Activated CD4-positive, alpha-beta memory T cell treated with anti-CD3 and anti-CD28 coated beads for 36 hours (primary cell): ENCODE results near the gene ADARB1. TPM values are rescaled to one million over a fixed set of nuclear protein-coding genes. Genes with fewer than 3 reads are reported as not detected.
"Not testable (repeated sequence)": the region's sequence is repeated elsewhere in the genome, so short reads cannot be mapped to it uniquely, and the experiment has no call there.

Experiments used
- CTCF ChIA-PET: fragments of 350-600 bp; sonication (Branson Sonifier 250); formaldehyde crosslinking; loops from one replicate; lab custom pipeline; 2021; ENCODE audit warnings: antibody characterized with exemption, inconsistent platforms; lab: Charles Lee
- POLR2A ChIA-PET: fragments of 350-600 bp; sonication (Branson Sonifier 250); formaldehyde crosslinking; loops from one replicate; lab custom pipeline; 2021; ENCODE audit warnings: antibody characterized with exemption; lab: Charles Lee
- DNase-seq: peaks from one replicate; pipeline ENCODE4 v3.0.0-alpha.2; 2020
- H3K27ac Mint-ChIP-seq: one replicate; pipeline ENCODE4 v1.8.0; 2021; ENCODE audit warnings: mixed read lengths
- H3K27me3 Mint-ChIP-seq: one replicate; pipeline ENCODE4 v1.8.0; 2021; ENCODE audit warnings: mixed read lengths
- H3K36me3 Mint-ChIP-seq: one replicate; pipeline ENCODE4 v1.8.0; 2021; ENCODE audit warnings: mixed read lengths
- H3K4me1 Mint-ChIP-seq: one replicate; pipeline ENCODE4 v1.8.0; 2021; ENCODE audit warnings: low read depth, mixed read lengths
- H3K4me3 Mint-ChIP-seq: one replicate; pipeline ENCODE4 v1.8.0; 2021; ENCODE audit warnings: mild to moderate bottlenecking, mixed read lengths
- H3K9me3 Mint-ChIP-seq: one replicate; pipeline ENCODE4 v1.8.0; 2021; ENCODE audit warnings: mixed read lengths
- intact Hi-C: fragments of 100-400 bp; cut with micrococcal nuclease; formaldehyde crosslinking; loops from one replicate; pipeline ENCODE4 v1.15.1; 2023
- total RNA-seq, 2 experiments: library from RNA; stranded (reverse); gene quantifications; one replicate each; pipeline ENCODE4 v1.2.3, GENCODE V29; 2021

ADARB1 gene
- total RNA-seq, 2 experiments from 2014 or later = 37.6 to 40.6 TPM

- intact Hi-C loops = no loop called here
- H3K4me3 Mint-ChIP-seq = no peak overlapping the region
- POLR2A ChIA-PET = no interaction called here
Observed at GRCh38 chr21:45135868-45136267, 61.5 kb downstream of the ADARB1 start.

GRCh38 chr21:45136500-45136899 is 62.1 kb downstream of the ADARB1 start:
- H3K9me3 Mint-ChIP-seq = no peaks in the 10 kb centered on the region
- no peak overlapping the region for H3K27ac Mint-ChIP-seq
- CTCF ChIA-PET = interaction anchor here (0.6 to 10.6 kb wide), 46 partner anchors 9 to 792 kb away, joined by 3 to 214 read pairs (median 5); partner anchors contain the start of genes ADARB1, POFUT2, SLX9 and UBE2G2

More at GRCh38 chr21:45135868-45136267, 61.5 kb downstream of the ADARB1 start:
- no peak for DNase-seq
- H3K27ac Mint-ChIP-seq = no peak overlapping the region
- peaks cover 8% of the 10 kb centered on the region for H3K4me1 Mint-ChIP-seq
- H3K36me3 Mint-ChIP-seq = peaks cover 2% of the 10 kb centered on the region
- H3K9me3 Mint-ChIP-seq = no peaks in the 10 kb centered on the region
- H3K27me3 Mint-ChIP-seq = no peaks in the 10 kb centered on the region
- CTCF ChIA-PET = interaction anchor here (1.0 to 10.6 kb wide), 19 partner anchors 8 to 257 kb away, joined by 3 to 214 read pairs (median 10); no protein-coding TSS in a partner anchor

GRCh38 chr21:45136927-45137611 is 62.7 kb downstream of the ADARB1 start:
- intact Hi-C loops = no loop called here
- Mint-ChIP-seq H3K27me3 (no peaks in the 10 kb centered on the region), H3K4me1 (peaks cover 8% of the 10 kb centered on the region), H3K9me3 (no peaks in the 10 kb centered on the region), H3K4me3 (no peak overlapping the region), H3K36me3 (peaks cover 2% of the 10 kb centered on the region), H3K27ac (no peak overlapping the region)
- ChIA-PET CTCF (interaction anchor here (0.6 to 10.6 kb wide), 70 partner anchors 9 to 791 kb away, joined by 3 to 214 read pairs (median 6); partner anchors contain the start of genes ADARB1, POFUT2, SLX9 and UBE2G2), POLR2A (interaction anchor here (0.8 to 1.4 kb wide), 2 partner anchors 23 to 187 kb away, joined by 3 read pairs; no protein-coding TSS in a partner anchor)
- DNase-seq = peak; percentile 78

More at GRCh38 chr21:45136500-45136899, 62.1 kb downstream of the ADARB1 start:
- no peaks in the 10 kb centered on the region for H3K27me3 Mint-ChIP-seq
- intact Hi-C loops = no loop called here
- DNase-seq = no peak
- no peak overlapping the region for H3K4me3 Mint-ChIP-seq
- POLR2A ChIA-PET = interaction anchor here (0.8 to 1.4 kb wide), 2 partner anchors 23 to 187 kb away, joined by 3 read pairs; no protein-coding TSS in a partner anchor
- peaks cover 2% of the 10 kb centered on the region for H3K36me3 Mint-ChIP-seq
- peaks cover 8% of the 10 kb centered on the region for H3K4me1 Mint-ChIP-seq

DNA sequence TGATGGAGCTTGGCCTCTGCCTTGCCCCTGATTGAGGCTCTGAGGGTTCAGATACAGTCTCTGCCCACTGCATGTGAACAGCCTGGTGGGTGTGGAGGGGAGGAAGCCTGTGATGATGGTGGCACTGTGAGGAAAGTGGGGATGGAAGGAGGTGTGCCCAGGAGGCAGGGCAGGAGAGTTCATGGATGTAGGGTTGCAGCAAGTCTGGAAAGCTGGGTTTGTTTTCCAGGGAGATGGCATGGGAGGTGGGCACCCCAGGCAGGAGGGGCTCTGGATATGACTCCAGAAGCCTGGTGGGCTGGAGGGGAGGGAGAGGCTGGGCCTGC is 63.2 kb downstream of the ADARB1 start:
- ChIA-PET CTCF (interaction anchor here (0.6 to 10.6 kb wide), 65 partner anchors 10 to 791 kb away, joined by 3 to 214 read pairs (median 7); partner anchors contain the start of genes ADARB1, POFUT2, SLX9 and UBE2G2), POLR2A (interaction anchor here (1.4 kb wide), 1 partner anchor 24 kb away, joined by 3 read pairs; no protein-coding TSS in a partner anchor)
- H3K4me1 Mint-ChIP-seq = peaks cover 7% of the 10 kb centered on the region
- H3K27me3 Mint-ChIP-seq = no peaks in the 10 kb centered on the region
- DNase-seq = no peak
- H3K9me3 Mint-ChIP-seq = no peaks in the 10 kb centered on the region
- no peak overlapping the region for H3K27ac Mint-ChIP-seq
- intact Hi-C loops = no loop called here
- H3K36me3 Mint-ChIP-seq = peaks cover 2% of the 10 kb centered on the region
- no peak overlapping the region for H3K4me3 Mint-ChIP-seq

DNA sequence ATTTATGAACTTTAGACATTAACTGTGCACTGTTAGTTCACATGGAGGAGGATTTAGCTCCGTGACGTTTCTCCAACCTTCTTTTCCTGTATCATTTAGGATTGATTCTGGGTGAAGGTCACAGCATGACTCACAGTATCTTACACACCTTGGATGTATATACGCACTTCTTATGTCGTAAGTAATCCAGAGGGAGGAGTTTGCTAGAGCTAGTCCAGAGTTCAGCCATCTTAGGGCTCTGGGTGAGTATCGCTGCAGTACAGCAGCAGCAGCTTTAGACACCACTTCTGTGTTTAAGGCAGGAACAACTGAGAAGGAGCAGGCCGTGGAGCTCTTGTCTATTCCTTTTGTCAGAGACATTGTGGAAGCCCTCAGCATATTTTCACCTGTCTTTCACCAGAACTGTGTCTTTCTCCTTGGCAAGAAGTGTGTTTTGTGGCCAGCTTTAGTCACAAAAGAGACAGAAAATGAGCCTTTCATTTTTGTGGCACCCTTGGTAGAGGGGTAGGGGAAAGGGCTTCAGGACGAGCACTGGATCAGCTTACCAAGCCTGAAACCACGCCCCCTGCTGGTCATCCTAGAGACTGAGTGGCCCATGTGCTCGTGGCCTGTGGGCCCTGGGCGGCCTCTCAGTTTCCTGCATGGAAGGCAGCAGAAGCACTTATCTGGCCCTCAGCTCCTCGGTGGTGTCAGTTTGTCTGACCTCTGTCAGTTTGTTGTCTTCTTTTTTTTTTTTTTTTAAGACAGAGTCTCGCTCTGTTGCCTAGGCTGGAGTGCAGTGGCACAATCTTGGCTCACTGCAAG is 64.0 kb downstream of the ADARB1 start:
- Mint-ChIP-seq H3K4me1 (peaks cover 4% of the 10 kb centered on the region), H3K9me3 (no peaks in the 10 kb centered on the region), H3K4me3 (no peak overlapping the region), H3K36me3 (peaks cover 5% of the 10 kb centered on the region), H3K27ac (no peak overlapping the region), H3K27me3 (no peaks in the 10 kb centered on the region)
- ChIA-PET POLR2A (interaction anchor here (1.0 kb wide), 2 partner anchors 13 to 64 kb away, joined by 3 read pairs; partner anchors contain the start of gene ADARB1), CTCF (interaction anchor here (0.7 to 10.6 kb wide), 70 partner anchors 9 to 689 kb away, joined by 3 to 214 read pairs (median 6); partner anchors contain the start of genes POFUT2, PTTG1IP, SLX9 and UBE2G2)
- intact Hi-C loops = no loop called here
- peak; percentile 81 for DNase-seq

DNA sequence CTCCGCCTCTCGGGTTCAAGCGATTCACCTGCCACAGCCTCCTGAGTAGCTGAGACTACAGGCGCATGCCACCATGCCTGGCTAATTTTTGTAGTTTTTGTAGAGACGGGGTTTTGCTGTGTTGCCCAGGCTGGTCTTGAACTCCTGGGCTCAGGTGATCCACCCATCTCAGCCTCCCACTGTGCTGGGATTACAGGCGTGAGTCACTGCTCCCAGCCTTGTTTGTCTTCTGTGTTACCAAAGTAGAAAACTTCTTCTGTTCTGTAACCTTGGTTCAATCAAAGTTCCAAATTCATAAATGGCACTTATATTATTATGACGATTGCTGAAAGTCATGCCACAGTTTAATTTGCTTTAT is 64.6 kb downstream of the ADARB1 start:
- intact Hi-C loops, H3K27me3 Mint-ChIP-seq, DNase-seq, H3K36me3 Mint-ChIP-seq, H3K9me3 Mint-ChIP-seq, H3K4me1 Mint-ChIP-seq, H3K27ac Mint-ChIP-seq, H3K4me3 Mint-ChIP-seq: not testable (repeated sequence)
- POLR2A ChIA-PET = interaction anchor here (1.0 kb wide), 2 partner anchors 13 to 65 kb away, joined by 3 read pairs; partner anchors contain the start of gene ADARB1
- CTCF ChIA-PET = interaction anchor here (0.8 to 10.6 kb wide), 46 partner anchors 8 to 680 kb away, joined by 3 to 214 read pairs (median 7); partner anchors contain the start of genes POFUT2, SLX9 and UBE2G2

DNA sequence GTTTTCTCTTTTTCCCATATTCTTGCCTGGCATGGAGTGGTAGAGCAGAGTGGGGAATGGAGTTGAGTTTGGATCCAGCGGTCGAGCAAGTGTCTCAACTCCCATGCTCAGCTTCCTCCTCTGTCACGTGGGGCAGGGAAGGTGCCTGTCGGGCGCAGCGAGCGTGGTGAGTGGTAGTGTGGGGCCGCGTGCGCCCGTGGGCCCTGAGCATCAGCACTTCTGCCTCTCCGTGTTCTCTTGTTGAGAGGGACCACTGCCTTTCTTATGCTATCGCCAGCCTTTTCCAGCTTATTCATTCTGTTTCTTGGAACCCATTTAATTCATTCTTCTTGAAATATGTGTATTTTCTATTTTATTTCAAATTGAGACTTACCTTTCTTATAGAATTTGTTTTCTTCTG is 65.1 kb downstream of the ADARB1 start:
- ChIA-PET POLR2A (no interaction called here), CTCF (interaction anchor here (1.2 to 10.6 kb wide), 16 partner anchors 9 to 680 kb away, joined by 4 to 214 read pairs (median 12); partner anchors contain the start of gene POFUT2)
- H3K27me3 Mint-ChIP-seq = no peaks in the 10 kb centered on the region
- H3K36me3 Mint-ChIP-seq = peaks cover 5% of the 10 kb centered on the region
- peaks cover 4% of the 10 kb centered on the region for H3K4me1 Mint-ChIP-seq
- intact Hi-C loops = no loop called here
- H3K27ac Mint-ChIP-seq = no peak overlapping the region
- DNase-seq = no peak
- H3K9me3 Mint-ChIP-seq = no peaks in the 10 kb centered on the region
- H3K4me3 Mint-ChIP-seq = no peak overlapping the region

DNA sequence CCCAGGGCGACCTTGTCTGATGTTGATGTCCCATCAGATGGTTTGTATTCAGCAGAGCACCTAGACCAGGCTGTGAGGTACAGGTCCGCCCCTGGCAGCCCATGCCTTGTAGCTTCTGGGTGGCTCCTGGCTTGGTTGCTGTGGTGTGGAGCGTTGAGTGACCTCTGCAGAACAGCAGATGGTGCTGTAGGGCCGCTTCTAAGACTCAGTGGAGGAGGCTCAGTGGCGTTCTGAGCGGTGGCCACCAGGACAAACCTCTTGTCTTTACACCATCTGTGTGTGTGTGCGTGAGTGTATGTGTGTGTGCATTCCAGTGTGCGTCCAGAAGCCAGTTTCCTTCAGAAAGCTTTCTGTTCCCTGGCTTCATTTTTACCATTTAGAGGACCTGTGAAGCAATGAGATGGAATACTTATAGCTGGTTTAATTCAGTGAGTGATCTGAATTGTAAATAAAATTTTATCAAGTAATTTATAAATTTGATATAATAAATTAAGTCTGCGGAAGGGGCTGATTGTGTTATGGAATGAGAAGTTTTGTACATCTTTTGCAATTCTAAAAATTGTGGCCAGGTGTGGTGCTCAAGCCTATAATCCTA is 66.1 kb downstream of the ADARB1 start:
- H3K4me1 Mint-ChIP-seq = peaks cover 4% of the 10 kb centered on the region
- no peak overlapping the region for H3K27ac Mint-ChIP-seq
- peak; percentile 77 for DNase-seq
- CTCF ChIA-PET = interaction anchor here (0.6 to 10.6 kb wide), 23 partner anchors 8 to 679 kb away, joined by 3 to 214 read pairs (median 4); partner anchors contain the start of gene POFUT2
- no peak overlapping the region for H3K4me3 Mint-ChIP-seq
- H3K9me3 Mint-ChIP-seq = no peaks in the 10 kb centered on the region
- POLR2A ChIA-PET = no interaction called here
- intact Hi-C loops = no loop called here
- H3K36me3 Mint-ChIP-seq = peaks cover 5% of the 10 kb centered on the region
- no peaks in the 10 kb centered on the region for H3K27me3 Mint-ChIP-seq

GRCh38 chr21:45140944-45141343 is 66.6 kb downstream of the ADARB1 start:
- intact Hi-C loops, H3K9me3 Mint-ChIP-seq, H3K27ac Mint-ChIP-seq, DNase-seq, H3K4me1 Mint-ChIP-seq, H3K36me3 Mint-ChIP-seq, H3K27me3 Mint-ChIP-seq, H3K4me3 Mint-ChIP-seq, POLR2A ChIA-PET: not testable (repeated sequence)
- CTCF ChIA-PET = interaction anchor here (0.6 to 10.6 kb wide), 24 partner anchors 8 to 679 kb away, joined by 3 to 214 read pairs (median 4); partner anchors contain the start of gene POFUT2

DNA sequence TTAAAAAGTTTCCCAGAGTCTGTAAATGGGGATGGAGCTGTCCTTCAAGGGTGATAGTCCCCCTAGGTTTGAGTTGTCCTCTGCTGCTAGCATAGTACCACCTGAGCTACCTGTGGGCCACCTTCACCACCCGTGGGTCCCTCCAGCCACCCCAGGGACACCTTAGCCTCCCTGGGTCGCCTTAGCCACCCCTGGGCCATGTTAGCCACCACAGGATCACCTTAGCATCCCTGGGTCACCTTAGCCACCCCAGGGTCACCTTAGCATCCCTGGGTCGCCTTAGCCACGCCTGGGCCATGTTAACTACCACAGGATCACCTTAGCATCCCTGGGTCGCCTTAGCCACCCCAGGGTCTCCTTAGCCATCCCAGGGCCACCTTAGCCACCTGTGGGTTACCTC is 67.1 kb downstream of the ADARB1 start:
- H3K9me3 Mint-ChIP-seq = no peaks in the 10 kb centered on the region
- DNase-seq = no peak
- H3K4me1 Mint-ChIP-seq = peaks cover 4% of the 10 kb centered on the region
- H3K27me3 Mint-ChIP-seq = no peaks in the 10 kb centered on the region
- H3K27ac Mint-ChIP-seq = no peak overlapping the region
- peaks cover 11% of the 10 kb centered on the region for H3K36me3 Mint-ChIP-seq
- intact Hi-C loops = no loop called here
- POLR2A ChIA-PET = no interaction called here
- CTCF ChIA-PET = interaction anchor here (0.6 to 10.6 kb wide), 10 partner anchors 11 to 678 kb away, joined by 3 to 214 read pairs (median 21); no protein-coding TSS in a partner anchor
- H3K4me3 Mint-ChIP-seq = no peak overlapping the region
